ENCODE data around the gene GASK1B. TPM values are rescaled to one million over a fixed set of nuclear protein-coding genes. Genes with fewer than 3 reads are reported as not detected.
A peak's percentile ranks its signal among the peaks of the same experiment; 100 is the strongest.

The GASK1B gene
- total and polyA plus RNA-seq, 2 of the 13 experiments (the other 11 are each of a cell fraction or from before 2014, with no cell fraction given): 29.1 to 40.4 TPM

DNA sequence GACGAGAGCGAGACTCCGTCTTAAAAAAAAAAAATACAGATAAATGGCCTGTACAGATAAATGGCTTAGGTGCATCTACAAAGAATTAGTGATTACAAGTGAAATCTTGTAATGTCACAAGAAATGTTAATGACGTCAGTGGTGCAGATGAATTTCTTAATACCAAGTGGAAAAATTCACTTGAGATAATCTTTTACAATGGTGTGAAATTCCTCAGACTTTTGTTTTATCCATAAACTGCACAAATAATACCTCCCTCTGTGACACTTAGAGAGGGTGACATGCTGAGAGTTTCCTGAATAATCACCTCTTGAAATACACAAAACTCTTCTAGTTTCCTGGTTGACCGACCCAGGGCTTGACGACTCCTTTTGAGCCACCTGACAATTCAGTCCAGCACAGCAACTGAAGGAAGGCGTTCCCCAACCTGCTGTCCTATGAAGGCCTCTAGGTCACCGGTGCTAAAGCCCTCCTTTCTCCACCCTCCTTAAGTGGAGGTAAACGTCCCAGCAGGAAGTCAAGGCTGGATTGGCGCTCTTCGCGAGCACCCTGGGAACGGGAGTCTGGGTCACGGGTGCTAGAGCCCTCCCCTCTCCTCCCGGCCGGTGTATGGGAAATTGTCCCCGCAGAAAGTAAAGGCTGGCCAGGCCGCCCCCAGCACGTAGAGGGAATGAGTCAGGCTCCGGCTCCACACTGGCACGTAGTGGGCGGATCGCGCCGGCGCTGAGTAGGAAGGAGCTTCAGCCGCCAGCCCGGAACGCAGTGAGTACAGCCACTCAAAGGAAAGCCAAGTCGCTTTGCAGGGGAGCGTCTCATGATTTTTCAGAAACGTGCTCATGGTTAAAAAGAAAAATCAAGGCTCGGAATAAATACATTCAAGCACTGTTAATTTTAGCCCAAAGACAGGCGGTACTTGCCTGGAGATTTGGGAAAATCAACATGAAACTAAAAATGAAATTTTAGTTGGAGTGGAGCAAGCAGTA lies 37.3 kb upstream of the GASK1B start, which contains the start of gene TMEM144 (continued):
- TF ChIP-seq, protein P1, sequence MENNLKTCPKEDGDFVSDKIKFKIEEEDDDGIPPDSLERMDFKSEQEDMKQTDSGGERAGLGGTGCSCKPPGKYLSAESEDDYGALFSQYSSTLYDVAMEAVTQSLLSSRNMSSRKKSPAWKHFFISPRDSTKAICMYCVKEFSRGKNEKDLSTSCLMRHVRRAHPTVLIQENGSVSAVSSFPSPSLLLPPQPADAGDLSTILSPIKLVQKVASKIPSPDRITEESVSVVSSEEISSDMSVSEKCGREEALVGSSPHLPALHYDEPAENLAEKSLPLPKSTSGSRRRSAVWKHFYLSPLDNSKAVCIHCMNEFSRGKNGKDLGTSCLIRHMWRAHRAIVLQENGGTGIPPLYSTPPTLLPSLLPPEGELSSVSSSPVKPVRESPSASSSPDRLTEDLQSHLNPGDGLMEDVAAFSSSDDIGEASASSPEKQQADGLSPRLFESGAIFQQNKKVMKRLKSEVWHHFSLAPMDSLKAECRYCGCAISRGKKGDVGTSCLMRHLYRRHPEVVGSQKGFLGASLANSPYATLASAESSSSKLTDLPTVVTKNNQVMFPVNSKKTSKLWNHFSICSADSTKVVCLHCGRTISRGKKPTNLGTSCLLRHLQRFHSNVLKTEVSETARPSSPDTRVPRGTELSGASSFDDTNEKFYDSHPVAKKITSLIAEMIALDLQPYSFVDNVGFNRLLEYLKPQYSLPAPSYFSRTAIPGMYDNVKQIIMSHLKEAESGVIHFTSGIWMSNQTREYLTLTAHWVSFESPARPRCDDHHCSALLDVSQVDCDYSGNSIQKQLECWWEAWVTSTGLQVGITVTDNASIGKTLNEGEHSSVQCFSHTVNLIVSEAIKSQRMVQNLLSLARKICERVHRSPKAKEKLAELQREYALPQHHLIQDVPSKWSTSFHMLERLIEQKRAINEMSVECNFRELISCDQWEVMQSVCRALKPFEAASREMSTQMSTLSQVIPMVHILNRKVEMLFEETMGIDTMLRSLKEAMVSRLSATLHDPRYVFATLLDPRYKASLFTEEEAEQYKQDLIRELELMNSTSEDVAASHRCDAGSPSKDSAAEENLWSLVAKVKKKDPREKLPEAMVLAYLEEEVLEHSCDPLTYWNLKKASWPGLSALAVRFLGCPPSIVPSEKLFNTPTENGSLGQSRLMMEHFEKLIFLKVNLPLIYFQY (CRISPR knock-in tag; IDR thresholded peaks at IDR 0.05; ENCODE audit: borderline replicate concordance): no peak
- no peak for TF ChIP-seq ZNF232 (CRISPR knock-in tag; IDR thresholded peaks at IDR 0.05; ENCODE audit: borderline replicate concordance)
- TF ChIP-seq, protein P2, sequence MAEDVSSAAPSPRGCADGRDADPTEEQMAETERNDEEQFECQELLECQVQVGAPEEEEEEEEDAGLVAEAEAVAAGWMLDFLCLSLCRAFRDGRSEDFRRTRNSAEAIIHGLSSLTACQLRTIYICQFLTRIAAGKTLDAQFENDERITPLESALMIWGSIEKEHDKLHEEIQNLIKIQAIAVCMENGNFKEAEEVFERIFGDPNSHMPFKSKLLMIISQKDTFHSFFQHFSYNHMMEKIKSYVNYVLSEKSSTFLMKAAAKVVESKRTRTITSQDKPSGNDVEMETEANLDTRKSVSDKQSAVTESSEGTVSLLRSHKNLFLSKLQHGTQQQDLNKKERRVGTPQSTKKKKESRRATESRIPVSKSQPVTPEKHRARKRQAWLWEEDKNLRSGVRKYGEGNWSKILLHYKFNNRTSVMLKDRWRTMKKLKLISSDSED (CRISPR knock-in tag; IDR thresholded peaks at IDR 0.05): no peak
- TF ChIP-seq ZNF749 (CRISPR knock-in tag; IDR thresholded peaks at IDR 0.05; ENCODE audit: borderline replicate concordance): no peak
- TF ChIP-seq, protein P3, sequence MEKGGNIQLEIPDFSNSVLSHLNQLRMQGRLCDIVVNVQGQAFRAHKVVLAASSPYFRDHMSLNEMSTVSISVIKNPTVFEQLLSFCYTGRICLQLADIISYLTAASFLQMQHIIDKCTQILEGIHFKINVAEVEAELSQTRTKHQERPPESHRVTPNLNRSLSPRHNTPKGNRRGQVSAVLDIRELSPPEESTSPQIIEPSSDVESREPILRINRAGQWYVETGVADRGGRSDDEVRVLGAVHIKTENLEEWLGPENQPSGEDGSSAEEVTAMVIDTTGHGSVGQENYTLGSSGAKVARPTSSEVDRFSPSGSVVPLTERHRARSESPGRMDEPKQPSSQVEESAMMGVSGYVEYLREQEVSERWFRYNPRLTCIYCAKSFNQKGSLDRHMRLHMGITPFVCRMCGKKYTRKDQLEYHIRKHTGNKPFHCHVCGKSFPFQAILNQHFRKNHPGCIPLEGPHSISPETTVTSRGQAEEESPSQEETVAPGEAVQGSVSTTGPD (CRISPR knock-in tag; IDR thresholded peaks at IDR 0.05): no peak
- TF ChIP-seq, protein P4, sequence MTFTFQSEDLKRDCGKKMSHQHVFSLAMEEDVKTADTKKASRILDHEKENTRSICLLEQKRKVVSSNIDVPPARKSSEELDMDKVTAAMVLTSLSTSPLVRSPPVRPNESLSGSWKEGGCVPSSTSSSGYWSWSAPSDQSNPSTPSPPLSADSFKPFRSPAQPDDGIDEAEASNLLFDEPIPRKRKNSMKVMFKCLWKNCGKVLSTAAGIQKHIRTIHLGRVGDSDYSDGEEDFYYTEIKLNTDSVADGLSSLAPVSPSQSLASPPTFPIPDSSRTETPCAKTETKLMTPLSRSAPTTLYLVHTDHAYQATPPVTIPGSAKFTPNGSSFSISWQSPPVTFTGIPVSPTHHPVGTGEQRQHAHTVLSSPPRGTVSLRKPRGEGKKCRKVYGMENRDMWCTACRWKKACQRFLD (CRISPR knock-in tag; IDR thresholded peaks at IDR 0.05; ENCODE audit: borderline replicate concordance): no peak
- TF ChIP-seq, protein P5, sequence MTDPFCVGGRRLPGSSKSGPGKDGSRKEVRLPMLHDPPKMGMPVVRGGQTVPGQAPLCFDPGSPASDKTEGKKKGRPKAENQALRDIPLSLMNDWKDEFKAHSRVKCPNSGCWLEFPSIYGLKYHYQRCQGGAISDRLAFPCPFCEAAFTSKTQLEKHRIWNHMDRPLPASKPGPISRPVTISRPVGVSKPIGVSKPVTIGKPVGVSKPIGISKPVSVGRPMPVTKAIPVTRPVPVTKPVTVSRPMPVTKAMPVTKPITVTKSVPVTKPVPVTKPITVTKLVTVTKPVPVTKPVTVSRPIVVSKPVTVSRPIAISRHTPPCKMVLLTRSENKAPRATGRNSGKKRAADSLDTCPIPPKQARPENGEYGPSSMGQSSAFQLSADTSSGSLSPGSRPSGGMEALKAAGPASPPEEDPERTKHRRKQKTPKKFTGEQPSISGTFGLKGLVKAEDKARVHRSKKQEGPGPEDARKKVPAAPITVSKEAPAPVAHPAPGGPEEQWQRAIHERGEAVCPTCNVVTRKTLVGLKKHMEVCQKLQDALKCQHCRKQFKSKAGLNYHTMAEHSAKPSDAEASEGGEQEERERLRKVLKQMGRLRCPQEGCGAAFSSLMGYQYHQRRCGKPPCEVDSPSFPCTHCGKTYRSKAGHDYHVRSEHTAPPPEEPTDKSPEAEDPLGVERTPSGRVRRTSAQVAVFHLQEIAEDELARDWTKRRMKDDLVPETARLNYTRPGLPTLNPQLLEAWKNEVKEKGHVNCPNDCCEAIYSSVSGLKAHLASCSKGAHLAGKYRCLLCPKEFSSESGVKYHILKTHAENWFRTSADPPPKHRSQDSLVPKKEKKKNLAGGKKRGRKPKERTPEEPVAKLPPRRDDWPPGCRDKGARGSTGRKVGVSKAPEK (CRISPR knock-in tag; IDR thresholded peaks at IDR 0.05; ENCODE audit: borderline replicate concordance): no peak
- no peak for TF ChIP-seq ZNF570 (CRISPR knock-in tag; IDR thresholded peaks at IDR 0.05; ENCODE audit: borderline replicate concordance)
- TF ChIP-seq CENPX (CRISPR knock-in tag; IDR thresholded peaks at IDR 0.05): no peak
- no peak for TF ChIP-seq TBL1XR1 (IDR thresholded peaks at IDR 0.05; ENCODE audit: borderline replicate concordance, low read length, partially characterized antibody)
- TF ChIP-seq ZSCAN12 (CRISPR knock-in tag; IDR thresholded peaks at IDR 0.05): no peak
- TF ChIP-seq SRF (IDR thresholded peaks at IDR 0.05; ENCODE audit: low read depth, low read length): no peak
- TF ChIP-seq ZNF205 (CRISPR knock-in tag; IDR thresholded peaks at IDR 0.05): 0 out of 2 replicates have a peak, but pooled peaks have one; percentile 18
- TF ChIP-seq SKI (IDR thresholded peaks at IDR 0.05; ENCODE audit: partially characterized antibody): no peak
- TF ChIP-seq RNF2 (conservative IDR thresholded peaks at IDR 0.05; ENCODE audit: low read depth): no peak
- no peak for TF ChIP-seq IKZF4 (CRISPR knock-in tag; IDR thresholded peaks at IDR 0.05; ENCODE audit: borderline replicate concordance, low read depth, not compliant biosample characterization)
